ENCODE results near the gene MCOLN1.

The MCOLN1 gene

DNA sequence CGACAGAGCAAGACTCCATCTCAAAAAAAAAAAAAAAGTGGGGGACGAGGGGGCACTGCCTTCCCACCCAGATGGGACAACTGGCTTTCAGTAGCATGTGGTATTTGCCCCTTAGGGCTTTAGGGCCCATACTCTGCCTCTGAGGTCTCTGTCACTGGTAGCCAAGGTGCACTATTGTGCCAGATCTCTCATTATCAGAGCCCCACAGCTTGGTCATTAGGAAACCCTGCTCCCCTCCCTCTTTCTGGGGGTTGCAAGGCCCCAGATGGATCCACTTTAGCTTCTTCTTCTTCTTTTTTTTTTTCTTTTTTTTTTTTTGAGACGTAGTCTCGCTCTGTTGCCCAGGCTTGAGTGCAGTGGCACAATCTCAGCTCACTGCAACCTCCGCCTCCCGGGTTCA is 17.7 kb upstream of the MCOLN1 start:
- DNase-seq: no peak

DNA sequence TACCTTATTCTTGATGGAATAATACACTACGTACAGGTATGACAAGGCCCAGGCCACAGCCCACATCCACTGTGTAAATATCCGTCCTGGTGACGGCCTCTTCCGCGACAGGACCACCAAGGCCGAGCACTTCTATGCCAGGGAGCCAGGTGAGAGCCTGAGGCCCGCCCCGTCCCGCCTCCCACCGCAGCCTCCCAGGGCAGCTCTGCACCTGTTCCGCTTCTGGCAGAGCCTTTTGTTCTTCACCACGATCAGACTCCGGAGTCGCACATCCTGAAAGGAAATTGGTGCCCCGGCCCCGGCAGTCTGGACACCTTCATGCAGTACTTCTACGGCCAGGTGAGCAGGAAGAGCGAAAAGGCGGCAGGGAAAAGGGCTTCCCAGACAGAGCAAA is 17.1 kb upstream of the MCOLN1 start:
- peak; percentile 79 for DNase-seq

DNA sequence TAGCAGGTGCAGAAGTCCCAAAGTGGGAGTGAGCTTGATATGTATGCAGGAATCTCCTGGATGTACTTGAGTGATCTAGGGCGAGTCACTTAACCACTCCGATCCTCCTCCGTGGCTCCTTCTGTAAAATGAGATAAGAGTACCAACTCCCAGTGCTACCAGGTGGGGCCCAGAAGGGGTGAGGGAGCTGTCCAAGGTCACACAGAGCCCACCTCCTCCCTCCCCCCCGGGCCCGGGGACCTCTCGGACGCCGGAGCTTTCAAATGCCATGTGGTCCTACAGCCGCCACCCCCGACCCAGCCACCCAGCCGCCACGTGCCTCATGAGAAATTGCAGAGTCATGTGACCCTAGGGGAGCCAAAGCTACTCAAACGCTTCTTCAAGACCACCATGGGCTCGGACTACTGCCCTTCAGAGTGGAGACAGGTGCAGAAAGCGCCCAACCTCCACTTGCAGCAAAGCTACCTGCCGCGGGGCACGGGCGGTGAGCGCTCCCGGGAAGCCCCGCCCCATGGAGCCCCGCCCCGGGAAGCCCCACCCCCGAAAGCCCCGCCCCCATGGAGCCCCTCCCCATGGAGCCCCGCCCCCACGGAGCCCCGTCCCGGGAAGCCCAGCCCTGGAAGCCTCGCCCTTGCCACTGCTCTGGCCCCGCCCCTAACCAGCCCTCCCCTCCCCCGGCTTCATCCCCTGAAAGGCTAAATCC is 16.6 kb upstream of the MCOLN1 start:
- peak; percentile 66 for DNase-seq

DNA sequence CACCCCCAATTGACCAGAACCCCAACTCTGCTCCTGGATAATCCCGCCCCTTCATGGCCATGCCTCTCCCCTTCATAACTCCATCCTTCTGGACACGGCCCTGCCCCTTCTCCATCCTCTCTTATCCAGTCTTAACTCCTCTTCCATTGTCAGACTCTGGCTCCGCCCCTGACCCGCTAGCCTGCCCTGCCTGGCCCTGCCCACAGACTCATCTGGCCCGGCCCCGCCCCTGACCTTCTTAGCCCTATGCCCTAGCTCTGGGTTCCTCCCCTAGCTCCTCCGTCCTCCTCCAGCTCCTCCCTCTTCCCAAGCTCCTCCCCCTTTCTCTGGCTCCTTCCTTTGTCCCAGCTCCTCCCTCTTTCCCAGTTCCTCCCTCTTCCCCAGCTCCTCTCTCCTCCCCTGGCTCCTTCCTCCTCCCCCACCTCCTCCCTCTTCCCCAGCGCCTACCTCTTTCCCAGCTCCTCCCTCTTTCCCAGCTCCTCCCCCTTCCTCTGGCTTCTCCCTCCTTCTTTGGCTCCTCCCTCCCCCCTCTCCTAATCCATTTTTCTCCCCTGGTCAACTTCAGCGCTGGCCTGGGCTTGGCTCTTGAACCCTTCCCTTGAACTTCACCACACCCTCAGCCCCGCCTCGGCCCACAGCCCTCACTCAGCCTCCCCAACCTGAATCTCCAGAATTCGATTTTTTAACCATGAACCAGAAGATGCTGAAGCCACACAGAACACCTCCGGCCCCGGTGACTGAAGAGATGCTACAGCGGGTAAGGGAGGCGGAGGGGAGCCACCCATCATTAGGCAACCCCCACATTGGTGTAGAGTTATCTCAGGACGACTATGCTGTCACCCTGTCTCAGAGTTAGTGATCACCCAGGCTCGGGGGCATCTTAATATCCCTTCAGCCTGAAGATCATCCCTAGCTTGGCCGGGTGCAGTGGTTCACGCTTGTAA is 15.8 kb upstream of the MCOLN1 start:
- DNase-seq: peak; percentile 26

DNA sequence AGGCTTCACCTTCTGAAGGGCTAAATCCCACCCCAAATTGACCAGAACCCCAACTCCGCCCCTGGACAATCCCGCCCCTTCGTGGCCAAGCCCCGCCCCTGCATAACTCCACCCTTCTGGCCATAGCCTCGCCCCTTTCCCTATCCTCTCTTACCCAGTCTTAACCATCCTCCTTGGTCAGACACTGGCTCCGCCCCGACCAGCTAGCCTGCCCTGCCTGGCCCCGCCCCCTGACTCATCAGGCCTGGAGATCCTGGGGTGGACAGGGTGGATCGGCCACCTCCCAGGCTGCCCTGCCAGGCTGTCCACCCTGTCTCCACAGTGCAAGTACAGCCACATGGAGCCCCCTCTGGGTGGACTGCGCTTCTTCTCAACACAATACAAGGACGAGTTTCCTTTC is 14.5 kb upstream of the MCOLN1 start:
- no peak for DNase-seq

DNA sequence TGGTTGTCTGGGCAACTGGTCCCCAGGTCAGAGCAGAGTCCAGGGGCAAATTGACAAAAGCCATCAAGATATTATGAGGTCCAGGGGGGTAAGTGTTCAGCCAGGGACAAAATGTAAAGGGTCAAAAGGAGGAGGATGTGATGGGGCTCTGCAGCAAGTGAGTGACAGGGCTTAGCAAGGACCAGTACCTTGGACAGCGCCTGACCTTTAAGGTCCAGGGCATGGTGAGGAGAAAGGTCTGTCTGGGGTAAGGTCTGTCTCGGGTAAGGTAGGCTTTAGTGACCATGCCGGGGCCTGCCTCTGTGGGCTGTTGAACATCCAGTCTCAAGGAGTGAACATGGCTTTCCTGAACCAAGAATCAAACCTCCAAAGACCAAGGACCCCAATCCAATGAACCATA is 12.8 kb upstream of the MCOLN1 start:
- no peak for DNase-seq

DNA sequence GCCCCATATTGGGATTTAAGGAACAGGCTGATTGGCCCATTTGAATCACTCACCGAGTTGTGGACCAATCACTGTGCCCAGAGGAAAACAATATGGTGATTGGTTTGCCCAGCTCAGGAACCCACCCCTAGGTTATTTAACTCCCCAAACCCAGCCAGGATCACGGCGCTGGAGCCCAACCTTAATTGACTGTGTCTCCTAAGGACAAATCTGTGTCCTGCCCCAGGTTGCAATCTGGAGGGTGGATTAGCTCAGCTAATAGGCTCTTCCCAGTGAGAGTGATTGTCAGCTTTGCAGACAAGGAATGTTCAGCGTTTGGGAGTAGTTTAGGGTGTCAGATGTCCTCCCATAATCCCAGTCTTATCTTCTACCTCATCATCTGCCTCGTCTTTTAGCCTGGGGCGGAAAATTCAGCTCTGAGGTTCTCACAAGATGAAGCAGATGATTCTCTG is 10.0 kb upstream of the MCOLN1 start:
- DNase-seq: no peak

DNA sequence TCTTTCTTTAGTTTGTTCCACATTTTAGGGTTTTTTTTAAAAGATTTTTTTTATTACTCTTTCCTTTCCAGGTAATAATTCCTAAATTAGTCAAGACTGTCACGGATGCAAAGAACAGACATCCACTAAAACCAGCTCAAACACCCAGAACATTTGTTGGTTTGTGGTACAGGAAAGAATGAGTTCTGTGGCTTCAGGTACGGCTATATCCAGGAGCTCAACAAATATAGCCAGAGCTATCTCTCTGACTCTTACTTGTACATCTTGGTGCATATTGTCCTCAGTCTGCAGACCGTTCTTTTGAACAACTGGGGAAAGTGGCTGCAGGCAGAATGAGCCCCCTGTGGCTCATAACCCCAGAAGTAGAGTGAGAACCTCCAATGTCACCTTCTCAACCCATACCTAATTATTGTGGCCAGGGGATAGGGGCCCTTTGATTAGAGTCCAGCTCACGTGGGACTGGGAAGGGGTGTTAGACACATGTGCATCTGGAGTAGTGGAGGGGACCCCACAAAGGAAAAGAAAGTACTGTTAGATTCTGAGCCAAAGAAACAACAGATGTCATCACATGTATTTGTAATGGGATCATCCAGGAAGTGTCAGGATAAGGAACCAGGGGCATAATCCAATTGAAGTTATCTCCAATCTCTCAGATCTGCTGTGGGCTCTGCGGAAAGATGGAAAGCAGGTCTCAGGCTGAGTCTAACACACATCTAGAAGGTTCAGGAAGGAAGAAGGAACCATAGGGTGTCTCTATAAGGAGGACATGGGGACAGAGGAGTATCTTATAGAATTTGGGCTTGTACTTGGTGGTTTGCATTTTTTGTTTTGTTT is 8.4 kb upstream of the MCOLN1 start:
- no peak for DNase-seq

DNA sequence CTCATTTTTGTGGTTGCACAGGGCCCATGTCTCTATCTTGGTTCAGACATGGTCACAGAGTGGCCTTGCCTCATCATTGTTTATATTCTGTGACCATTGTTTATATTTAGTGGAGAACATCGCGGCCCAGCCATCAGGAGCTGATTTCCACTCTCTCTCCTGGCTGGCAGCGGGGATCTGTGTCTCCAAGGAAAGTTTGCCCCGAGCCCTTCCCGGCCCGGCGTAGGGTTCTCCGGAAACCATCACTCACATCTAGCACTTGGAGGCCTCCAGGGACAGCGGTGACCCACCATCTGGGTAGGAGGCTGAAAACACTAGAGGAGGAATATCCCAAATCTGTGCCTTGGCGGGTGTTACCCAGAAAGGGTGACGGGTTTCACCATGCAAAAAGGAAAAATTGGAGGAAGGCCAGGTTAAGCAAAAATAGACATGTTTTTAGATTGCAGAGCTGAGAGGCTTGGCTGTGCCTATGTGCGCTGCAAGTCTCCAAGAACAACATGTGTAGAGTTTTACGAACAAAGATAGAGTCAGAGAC is 7.2 kb upstream of the MCOLN1 start:
- no peak for DNase-seq

DNA sequence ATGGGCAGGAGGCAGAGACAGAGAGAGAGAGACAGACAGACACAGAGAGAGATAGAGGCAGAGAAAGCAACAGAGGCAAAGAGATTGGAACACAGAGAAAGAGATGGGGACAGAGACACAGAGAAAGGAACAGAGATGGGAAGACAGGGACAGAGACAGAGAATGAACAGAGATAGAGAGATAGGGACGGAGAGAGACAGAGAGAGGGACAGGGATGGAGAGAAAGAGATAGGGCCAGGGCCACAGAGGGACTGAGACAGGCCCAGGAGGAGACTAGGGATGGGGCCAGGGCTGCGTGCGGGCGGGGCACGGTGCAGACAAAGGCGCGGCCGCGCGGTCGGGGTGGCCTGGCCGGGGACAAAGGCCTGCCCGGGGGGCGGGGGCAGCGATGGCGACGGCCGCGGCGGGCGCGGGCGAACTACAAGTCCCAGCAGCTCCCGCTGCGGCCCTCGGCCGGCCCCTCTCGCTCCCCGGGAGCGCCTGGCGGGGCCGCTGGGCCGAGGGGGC is 6.7 kb upstream of the MCOLN1 start, which contains the start of gene ZNF358:
Gene ZNF358, plus strand, starts transcription at position 459 of the 507 bp plus-strand sequence. CDS start 3,140 bp downstream, outside the sequence.
- DNase-seq: peak; percentile 57

DNA sequence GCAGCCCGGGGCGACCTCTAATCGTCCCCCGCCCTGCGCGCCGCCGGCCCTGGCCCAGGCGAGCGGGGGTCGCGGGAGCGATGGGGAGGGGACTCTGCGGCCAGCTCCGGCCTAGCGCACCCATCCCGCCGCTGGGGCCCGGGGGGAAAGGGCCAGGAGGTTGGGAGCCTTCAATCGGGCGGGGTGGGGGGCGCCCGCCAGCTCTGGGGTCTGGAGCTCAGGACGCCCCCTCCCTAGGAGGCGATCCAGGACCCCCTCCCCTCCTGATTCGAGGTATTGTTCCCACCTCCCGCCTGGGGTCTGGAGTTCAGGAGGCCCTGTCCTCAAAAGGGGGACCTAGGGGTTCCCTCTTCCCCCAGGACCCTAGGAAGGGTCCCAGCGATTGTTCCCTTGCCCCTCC is 6.1 kb upstream of the MCOLN1 start:
- DNase-seq: no peak

DNA sequence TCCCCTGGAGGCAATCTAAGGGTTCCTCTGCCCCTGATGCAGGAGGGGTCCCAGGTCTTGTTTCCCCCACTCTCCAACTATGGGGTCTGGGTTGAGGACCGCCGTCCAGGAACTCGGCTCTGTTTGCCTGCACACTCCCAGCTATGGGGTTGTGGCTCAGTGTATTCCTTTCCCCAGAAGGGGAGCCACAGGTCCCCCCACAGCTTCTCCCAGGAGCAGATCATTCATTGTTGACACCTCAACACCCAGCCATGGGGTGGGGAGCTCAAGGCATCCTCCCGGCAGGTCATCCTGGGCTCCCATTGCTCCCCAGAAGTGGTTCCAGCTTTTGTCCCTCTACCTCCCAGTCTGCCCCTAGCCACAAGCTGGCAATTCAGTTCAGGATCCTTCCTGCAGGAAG is 5.5 kb upstream of the MCOLN1 start:
- no peak for DNase-seq

DNA sequence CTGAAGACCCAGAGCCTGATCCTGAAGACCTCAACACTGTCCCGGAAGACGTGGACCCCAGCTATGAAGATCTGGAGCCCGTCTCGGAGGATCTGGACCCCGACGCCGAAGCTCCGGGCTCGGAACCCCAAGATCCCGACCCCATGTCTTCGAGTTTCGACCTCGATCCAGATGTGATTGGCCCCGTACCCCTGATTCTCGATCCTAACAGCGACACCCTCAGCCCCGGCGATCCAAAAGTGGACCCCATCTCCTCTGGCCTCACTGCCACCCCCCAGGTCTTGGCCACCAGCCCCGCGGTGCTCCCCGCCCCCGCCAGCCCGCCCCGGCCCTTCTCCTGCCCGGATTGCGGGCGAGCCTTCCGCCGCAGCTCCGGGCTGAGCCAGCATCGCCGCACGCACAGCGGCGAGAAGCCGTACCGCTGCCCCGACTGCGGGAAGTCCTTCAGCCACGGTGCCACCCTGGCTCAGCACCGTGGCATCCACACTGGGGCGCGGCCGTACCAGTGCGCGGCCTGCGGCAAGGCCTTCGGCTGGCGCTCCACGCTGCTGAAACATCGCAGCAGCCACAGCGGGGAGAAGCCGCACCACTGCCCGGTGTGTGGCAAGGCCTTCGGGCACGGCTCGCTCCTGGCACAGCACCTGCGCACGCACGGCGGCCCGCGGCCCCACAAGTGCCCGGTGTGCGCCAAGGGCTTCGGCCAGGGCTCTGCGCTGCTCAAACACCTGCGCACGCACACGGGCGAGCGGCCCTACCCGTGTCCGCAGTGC is 2.9 kb upstream of the MCOLN1 start:
- no peak for DNase-seq

DNA sequence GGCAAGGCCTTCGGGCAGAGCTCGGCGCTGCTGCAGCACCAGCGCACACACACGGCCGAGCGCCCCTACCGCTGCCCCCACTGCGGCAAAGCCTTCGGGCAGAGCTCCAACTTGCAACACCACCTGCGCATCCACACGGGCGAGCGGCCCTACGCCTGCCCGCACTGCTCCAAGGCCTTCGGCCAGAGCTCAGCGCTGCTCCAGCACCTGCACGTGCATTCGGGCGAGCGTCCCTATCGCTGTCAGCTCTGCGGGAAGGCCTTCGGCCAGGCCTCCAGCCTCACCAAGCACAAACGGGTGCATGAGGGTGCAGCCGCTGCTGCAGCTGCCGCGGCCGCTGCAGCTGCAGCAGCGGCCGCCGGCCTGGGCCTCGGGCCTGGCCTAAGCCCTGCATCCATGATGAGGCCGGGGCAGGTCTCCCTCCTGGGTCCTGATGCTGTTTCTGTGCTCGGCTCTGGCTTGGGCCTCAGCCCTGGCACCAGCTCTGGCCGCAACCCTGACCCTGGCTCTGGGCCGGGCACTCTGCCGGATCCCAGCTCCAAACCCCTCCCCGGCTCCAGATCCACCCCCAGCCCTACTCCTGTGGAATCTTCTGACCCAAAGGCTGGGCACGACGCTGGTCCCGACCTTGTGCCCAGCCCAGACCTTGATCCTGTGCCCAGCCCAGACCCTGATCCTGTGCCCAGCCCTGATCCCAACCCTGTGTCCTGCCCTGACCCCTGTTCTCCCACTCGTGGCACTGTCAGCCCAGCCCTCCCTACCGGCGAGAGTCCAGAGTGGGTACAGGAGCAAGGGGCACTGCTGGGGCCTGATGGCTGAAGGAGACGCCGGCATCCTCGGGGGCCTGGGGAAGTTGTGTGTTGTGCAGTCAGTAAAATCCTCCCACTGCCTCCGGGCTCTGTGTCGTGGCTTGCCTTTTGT is 2.0 kb upstream of the MCOLN1 start:
- DNase-seq: no peak

DNA sequence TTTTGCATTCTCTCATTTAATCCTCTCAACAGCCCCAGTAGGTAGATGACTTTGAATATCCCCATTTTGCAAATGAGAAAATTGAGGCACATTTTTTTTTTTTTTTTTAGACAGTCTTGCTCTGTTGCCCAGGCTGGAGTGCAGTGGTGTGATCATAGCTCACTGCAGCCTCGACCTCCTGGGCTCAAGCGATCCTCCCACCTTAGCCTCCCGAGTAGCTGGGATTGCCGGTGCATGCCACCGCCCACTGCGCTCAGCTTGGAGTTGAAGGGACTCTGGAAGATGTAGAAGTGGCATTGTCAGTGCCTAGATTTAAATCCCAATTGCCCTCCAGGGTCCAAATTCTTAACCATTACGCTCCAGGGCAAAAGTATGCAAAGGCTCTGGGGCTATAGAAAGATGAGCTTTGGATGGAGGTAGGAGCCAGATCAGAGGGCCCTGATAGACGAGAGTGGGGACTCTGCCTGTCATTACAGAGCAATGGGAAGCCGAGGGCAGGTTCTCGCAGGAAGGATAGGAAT is 813 bp upstream of the MCOLN1 start:
- no peak for DNase-seq

DNA sequence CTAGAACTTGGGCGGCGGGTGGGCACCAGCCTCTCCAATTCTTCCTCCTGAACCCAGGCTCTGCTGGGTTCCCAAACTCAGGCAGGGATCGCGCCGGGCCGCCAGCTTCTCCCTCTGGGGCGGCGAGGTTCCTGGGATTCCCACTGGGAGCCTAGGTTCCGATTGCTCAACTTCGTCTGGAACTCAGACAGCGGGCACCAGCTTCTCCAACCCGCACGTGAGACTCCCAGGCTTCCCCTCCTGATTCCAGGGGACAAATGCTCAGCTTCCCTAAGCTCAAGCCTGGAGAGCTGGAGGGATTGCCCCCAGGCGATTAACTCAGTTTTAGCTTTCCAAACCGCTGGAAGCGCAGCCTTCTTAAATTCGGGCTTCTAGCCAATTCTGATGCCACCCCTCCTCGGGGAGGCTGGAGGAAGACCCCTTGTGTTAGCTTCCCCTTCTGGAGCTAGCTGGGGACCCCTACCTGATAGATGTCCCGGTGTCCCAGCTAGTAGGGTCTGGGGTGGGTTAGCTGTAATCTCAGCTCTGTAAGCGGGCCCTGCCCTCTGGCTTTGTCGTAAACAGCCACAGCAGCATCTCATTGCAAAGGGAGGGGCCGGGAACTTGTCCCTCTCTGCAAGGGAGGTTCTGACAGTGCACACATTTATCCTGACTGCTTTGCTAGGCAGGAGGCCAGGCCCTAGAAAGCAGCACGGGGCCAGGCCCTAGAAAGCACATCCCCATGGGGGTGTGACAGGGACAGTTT is 671 bp downstream of the MCOLN1 start:
- DNase-seq: no peak

DNA sequence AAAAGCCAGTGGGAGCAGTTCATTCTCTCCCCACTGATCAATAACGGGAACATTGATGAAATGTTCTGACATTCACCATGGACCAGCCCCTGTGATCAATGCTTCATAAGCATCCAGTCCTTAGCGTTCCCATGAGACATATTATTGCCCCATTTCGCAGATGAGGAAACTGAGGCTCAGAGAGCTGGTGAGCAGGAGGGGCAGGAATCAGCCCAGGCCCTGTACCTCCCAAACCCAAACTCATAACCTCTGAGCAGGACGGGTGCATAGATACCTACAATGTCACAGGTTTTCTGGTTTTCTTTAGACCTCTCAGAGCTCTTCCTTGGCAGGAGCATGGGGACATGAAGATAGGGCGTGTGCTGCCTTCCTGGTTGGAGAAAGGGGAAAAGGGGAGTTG is 2.1 kb downstream of the MCOLN1 start:
- DNase-seq: no peak

DNA sequence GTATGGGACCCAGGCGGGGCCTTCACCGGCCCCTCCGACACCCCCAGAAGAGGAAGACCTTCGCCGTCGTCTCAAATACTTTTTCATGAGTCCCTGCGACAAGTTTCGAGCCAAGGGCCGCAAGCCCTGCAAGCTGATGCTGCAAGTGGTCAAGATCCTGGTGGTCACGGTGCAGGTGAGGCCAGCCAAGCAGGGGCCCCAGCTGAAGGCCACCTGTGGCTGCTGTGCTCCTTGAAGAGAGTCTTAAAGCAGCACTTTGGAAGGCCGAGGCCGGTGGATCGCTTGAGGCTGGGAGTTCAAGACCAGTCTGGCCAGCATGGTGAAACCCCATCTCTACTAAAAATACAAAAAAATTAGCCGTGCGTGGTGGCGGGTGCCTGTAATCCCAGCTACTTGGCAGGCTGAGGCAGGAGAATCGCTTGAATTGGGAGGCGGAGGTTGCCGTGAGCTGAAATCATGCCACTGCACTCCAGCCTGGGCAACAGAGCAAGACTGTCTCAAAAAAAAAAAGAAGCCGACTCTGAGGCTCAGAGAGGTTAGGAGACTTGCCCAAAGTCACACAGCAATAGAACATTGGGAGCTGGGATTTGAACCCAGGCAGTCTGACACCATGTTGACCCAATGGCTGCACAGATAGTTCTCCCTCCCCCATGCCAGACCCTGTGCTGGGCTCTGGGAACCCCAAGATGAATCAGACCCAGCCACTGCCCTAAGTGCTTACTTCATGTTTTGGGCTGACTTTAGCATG is 2.7 kb downstream of the MCOLN1 start:
- DNase-seq: no peak
